GM19099 (cell line): ENCODE results near the gene ACBD6.

Experiments used
- POLR2A ChIP-seq: IDR thresholded peaks from 3 replicates; pipeline ENCODE4 v1.6.1; 2011; ENCODE audit warnings: low read depth; ENCODE audit not compliant: insufficient read length; ENCODE audit errors: extremely low read depth

ACBD6 gene

DNA sequence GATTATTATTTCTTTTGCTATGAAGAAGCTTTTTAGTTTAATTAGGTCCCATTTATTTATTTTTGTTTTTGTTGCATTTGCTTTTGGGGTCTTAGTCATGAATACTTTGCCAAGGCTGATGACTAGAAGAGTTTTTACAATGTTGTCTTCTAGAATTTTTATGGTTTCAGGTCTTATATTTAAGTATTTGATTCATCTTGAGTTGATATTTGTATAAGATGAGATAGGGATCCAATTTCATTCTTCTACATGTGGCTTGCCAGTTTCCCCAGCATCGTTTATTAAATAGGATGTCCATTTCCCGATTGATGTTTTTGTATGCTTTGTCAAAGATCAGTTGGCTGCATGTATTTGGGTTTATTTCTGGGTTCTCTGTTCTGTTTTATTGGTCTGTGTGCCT, 8.5 kb upstream of the ACBD6 start:
- TF ChIP-seq POLR2A: no peak

- no peak for TF ChIP-seq POLR2A
These were observed 6.3 kb upstream of the ACBD6 start for GRCh38 chr1:180508725-180509097.

GRCh38 chr1:180507795-180508724, 5.7 kb upstream of the ACBD6 start:
- no peak for TF ChIP-seq POLR2A

DNA sequence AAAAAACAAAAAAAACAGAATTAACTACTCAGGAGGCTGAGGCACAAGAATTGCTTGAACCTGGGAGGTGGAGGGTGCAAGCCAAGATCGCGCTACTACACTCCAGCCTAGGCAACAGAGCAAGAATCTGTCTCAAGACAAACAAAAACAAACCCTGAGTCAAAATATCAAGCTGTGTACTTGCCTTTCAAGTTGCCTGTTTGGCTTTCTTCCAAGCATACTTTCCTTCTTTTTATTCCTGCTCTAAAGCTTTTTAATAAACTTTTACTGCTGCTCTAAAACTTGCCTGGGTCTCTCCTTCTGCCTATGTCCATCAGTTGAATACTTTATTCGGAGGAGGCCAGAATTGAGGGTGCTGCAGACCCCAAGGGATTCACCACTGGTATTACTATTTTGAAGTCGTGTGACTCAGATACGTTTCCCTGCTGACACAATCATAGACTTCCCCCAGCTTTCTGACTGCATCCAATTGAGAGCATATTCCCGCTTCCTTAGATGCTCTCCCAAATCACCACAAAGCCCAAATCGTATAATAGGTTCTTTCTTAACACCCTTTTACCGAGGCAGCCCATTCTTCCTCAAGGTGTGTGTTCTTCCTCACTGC, 3.5 kb upstream of the ACBD6 start:
- TF ChIP-seq POLR2A: no peak

DNA sequence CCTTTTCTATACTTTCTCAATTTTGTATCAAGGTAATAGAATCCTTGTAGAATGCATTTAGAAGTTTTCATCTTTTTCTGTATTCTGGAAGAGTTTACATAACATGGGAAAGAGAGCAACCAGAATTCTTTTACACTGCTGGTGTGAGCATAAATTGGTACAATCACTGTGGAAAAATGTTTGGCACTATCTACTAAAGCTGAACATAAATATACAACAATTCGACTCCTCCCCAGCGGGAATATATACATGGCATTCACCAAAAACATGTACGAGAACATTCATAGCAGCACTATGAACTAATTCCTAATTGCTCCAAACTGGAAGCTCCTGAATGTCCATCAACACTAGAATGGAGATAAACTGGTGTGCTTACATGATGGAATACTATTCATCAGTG, 1.8 kb upstream of the ACBD6 start:
- TF ChIP-seq POLR2A: no peak

DNA sequence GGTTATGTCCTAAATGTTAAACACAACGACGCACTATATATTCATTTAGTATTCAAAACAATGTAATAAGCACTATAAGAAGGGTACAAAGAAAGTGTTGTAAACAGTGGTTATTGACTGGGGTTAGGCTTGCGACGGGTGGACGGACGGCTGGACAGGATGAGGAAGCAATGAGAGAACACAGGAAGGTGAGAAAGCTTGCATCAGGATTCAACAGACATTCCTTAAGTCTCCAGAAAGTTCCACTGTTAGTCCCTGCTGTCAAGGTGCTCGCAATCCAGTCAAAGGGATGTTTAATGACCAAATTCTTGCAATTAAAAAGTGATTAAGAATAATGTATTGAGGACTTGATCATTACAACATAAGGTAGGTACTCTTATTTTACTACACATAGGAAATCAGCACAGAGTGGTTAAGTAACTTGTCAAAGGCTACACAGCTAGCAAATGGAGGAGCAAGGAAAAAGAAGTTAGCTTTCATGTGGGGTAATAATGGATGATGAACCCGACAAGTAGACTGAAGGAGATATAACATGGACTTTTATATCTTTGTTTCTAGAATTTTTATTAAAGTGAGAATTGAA, 994 bp upstream of the ACBD6 start:
- no peak for TF ChIP-seq POLR2A

DNA sequence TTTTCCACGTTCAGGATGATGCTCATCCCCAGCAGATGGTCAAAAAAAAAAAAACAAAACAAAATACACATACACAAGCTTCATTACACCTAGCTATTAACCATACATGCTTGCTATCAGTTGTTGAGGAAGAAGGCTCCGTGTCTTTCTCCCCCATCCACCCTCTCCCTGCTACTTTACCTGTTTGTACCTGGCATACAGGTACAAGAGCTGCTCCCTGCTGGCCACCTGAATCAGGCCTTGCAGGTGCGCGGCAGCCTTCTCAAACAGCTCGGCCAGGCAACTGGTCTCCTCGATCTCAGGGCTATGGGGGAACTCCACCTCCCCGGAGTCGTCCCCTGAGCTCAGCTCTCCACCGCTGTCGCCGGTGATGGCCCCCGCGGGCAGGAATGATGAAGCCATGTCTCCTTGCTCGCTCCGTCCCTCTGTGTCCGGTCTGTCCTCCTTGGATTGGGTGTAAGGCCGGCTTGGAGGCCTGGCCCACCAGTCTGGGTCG, 464 bp downstream of the ACBD6 start:
- TF ChIP-seq POLR2A: no peak

GRCh38 chr1:180500689-180501088, 1.7 kb downstream of the ACBD6 start:
- TF ChIP-seq POLR2A: no peak

DNA sequence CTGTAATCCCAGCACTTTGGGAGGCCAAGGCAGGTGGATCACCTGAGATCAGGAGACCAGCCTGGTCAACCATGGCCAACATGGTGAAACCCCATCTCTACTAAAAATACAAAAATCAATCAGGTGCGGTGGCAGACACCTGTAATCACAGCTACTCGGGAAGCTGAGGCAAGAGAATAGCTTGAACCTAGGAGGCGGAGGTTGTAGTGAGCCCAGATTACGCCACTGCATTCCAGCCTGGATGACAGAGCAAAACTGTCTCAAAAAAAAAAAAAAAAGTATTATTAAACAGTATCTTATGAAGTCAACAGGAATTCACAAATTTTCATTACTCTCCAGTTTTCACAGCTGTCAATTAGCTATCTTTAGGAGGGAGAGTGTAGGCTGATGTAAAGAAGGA, 3.8 kb downstream of the ACBD6 start:
- no peak for TF ChIP-seq POLR2A

DNA sequence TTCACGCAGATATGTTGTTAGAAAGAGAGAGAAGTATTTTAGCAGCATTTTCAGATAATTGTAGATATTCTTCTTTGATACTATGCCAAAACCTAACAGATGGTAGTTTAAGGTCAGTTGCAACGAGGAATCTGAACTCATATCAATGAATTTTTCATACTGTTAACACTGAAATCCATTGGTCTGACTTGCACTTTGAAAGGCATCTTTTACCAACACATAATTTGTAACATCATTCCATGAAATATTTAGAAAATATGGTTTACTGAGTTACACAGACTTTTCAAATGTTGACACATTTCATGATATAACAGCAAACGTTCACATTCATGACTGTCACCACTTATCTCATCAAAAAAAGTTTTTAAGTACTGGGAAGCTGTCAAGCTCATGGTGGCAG, 4.6 kb downstream of the ACBD6 start:
- TF ChIP-seq POLR2A: no peak

GRCh38 chr1:180494370-180494769, 8.0 kb downstream of the ACBD6 start:
- no peak for TF ChIP-seq POLR2A

- no peak for TF ChIP-seq POLR2A
These were observed 12.4 kb downstream of the ACBD6 start for GRCh38 chr1:180489976-180490375.

DNA sequence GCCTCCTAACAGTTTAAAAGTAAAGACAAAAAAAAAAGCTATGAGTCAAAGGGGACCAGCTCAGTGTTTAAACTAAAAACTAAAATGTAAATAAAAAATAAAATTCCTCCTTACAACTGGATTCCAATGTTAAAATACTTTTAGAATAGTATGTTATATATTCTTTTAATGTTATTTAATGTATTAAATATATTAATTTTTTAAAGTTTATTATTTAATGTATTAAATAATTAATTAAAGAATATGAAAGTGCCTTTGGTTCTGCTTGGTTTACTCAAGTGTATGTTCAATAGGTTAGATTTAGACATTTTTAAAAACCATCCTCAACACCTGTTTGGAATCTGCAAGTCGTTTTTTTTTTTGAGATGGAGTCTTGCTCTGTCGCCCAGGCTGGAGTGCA, 13.1 kb downstream of the ACBD6 start:
- no peak for TF ChIP-seq POLR2A

- TF ChIP-seq POLR2A: no peak
These were observed 13.7 kb downstream of the ACBD6 start for GRCh38 chr1:180488661-180489060.

DNA sequence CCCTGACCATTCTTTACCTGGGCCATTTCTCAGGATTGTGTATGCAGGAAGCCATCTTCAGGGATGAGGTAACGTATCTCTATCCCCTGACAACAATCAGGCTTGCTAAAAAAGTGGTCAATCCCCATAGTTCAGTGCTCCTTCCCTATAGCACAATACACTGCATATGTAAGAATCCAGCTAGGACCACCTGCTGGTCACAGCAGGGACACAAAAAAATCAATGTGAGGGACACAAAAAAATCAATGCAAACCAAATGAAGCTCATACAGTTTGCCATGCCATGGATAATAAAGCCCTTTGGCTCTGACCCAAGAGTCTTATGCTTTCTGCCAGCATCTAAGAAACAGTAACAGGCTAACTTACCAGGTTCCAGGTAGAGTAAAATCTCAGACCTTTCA, 16.3 kb downstream of the ACBD6 start:
- TF ChIP-seq POLR2A: no peak

GRCh38 chr1:180484490-180484889, 17.9 kb downstream of the ACBD6 start:
- no peak for TF ChIP-seq POLR2A
